IMR-90 (cell line): ENCODE results near the gene ADPRS. TPM values are rescaled to one million over a fixed set of nuclear protein-coding genes. Genes with fewer than 3 reads are reported as not detected.

Experiments used
- ATAC-seq: fragments of 200-7000 bp; cut with Tn5 transposase; 2 replicates; pipeline ENCODE4 v1.9.1; 2020; ENCODE audit warnings: low read depth, mild to moderate bottlenecking, moderate library complexity
- BruUV-seq: library from RNA; stranded (reverse); fragments of 400-500 nt; replicated peaks from 2 replicates; lab custom pipeline; 2021; lab: Mats Ljungman, UMichigan
- CTCF ChIA-PET: fragments of 300-600 bp; formaldehyde crosslinking; extraction: SDS; loops from one replicate; lab custom pipeline; 2021; ENCODE audit warnings: antibody characterized with exemption; lab: Yijun Ruan, JAX
- POLR2A ChIA-PET: fragments of 300-600 bp; sonication (Branson Sonifier 250); formaldehyde crosslinking; loops from one replicate; lab custom pipeline; 2022; ENCODE audit warnings: antibody characterized with exemption; ENCODE audit not compliant: unreplicated experiment; lab: Charles Lee
- DNase-seq: peaks from one replicate; pipeline ENCODE4 v3.0.0; 2013
- H2AFZ ChIP-seq: replicated peaks from 2 replicates; pipeline ENCODE3; 2013; ENCODE audit warnings: low read length, mild to moderate bottlenecking; ENCODE audit not compliant: poor library complexity
- H2AK5ac ChIP-seq: 2 replicates; pipeline ENCODE4 v1.6.1; 2013; ENCODE audit warnings: low read depth, low read length, inconsistent platforms
- H2AK9ac ChIP-seq: replicated peaks from 2 replicates; pipeline ENCODE3; 2013; ENCODE audit warnings: mild to moderate bottlenecking, low read depth, low read length, moderate library complexity; ENCODE audit not compliant: poor library complexity
- H2BK120ac ChIP-seq: 2 replicates; pipeline ENCODE4 v1.6.1; 2013; ENCODE audit warnings: low read depth, low read length, inconsistent platforms
- H2BK15ac ChIP-seq: 3 replicates; pipeline ENCODE4 v1.6.1; 2013; ENCODE audit warnings: low read depth, low read length, inconsistent platforms
- H2BK20ac ChIP-seq: 2 replicates; pipeline ENCODE4 v1.6.1; 2013; ENCODE audit warnings: low read depth, mild to moderate bottlenecking, inconsistent platforms, low read length, moderate library complexity
- H2BK5ac ChIP-seq: 2 replicates; pipeline ENCODE4 v1.6.1; 2013; ENCODE audit warnings: mild to moderate bottlenecking, low read depth, low read length, inconsistent platforms; ENCODE audit not compliant: poor library complexity, severe bottlenecking
- H3K14ac ChIP-seq: replicated peaks from 2 replicates; pipeline ENCODE4 v1.6.1; 2013; ENCODE audit warnings: low read depth, low read length, inconsistent platforms
- H3K18ac ChIP-seq: 2 replicates; pipeline ENCODE4 v1.6.1; 2013; ENCODE audit warnings: low read depth, low read length, control low read depth
- H3K23ac ChIP-seq: 2 replicates; pipeline ENCODE4 v1.6.1; 2013; ENCODE audit warnings: low read depth, low read length, inconsistent platforms
- H3K27ac ChIP-seq: 2 replicates; pipeline ENCODE4 v1.5.1; 2013; ENCODE audit warnings: mild to moderate bottlenecking, control low read depth, low read length; ENCODE audit not compliant: insufficient read depth
- H3K27me3 ChIP-seq: 2 replicates; pipeline ENCODE4 v1.6.1; 2013; ENCODE audit warnings: low read length; ENCODE audit not compliant: control insufficient read depth, insufficient read depth
- H3K36me3 ChIP-seq: 2 replicates; pipeline ENCODE4 v1.6.1; 2013; ENCODE audit warnings: low read length, mixed read lengths; ENCODE audit not compliant: control insufficient read depth, insufficient read depth
- H3K4ac ChIP-seq: 2 replicates; pipeline ENCODE4 v1.6.1; 2013; ENCODE audit warnings: low read depth, low read length, inconsistent platforms
- H3K4me1 ChIP-seq: 2 replicates; pipeline ENCODE4 v1.6.1; 2013; ENCODE audit warnings: low read length, mixed read lengths; ENCODE audit not compliant: control insufficient read depth, insufficient read depth
- H3K4me2 ChIP-seq: 2 replicates; pipeline ENCODE4 v1.6.1; 2013; ENCODE audit warnings: low read depth, mild to moderate bottlenecking, control low read depth, low read length, moderate library complexity
- H3K4me3 ChIP-seq: 2 replicates; pipeline ENCODE4 v1.5.1; 2013; ENCODE audit warnings: low read depth, mild to moderate bottlenecking, control low read depth, low read length, moderate library complexity; ENCODE audit not compliant: insufficient read depth
- H3K56ac ChIP-seq: 2 replicates; pipeline ENCODE4 v1.6.1; 2013; ENCODE audit warnings: low read length, inconsistent platforms; ENCODE audit not compliant: insufficient read depth; ENCODE audit errors: extremely low read depth
- H3K79me1 ChIP-seq, 2 experiments: 2 replicates each; pipeline ENCODE4 v1.6.1; 2013; ENCODE audit warnings: low read length in 2 of 2, inconsistent platforms in 1 of 2, low read depth in 1 of 2
- H3K9ac ChIP-seq: 2 replicates; pipeline ENCODE4 v1.6.1; 2013; ENCODE audit warnings: low read depth, low read length, control low read depth
- H3K9me1 ChIP-seq: 2 replicates; pipeline ENCODE4 v1.6.1; 2013; ENCODE audit warnings: low read length, inconsistent platforms; ENCODE audit not compliant: insufficient read depth
- H3K9me3 ChIP-seq: 2 replicates; pipeline ENCODE4 v1.6.1; 2013; ENCODE audit warnings: low read length; ENCODE audit not compliant: control insufficient read depth, insufficient read depth
- H4K20me1 ChIP-seq: 2 replicates; pipeline ENCODE4 v1.6.1; 2013; ENCODE audit warnings: low read length, inconsistent platforms; ENCODE audit not compliant: insufficient read depth
- H4K5ac ChIP-seq: 2 replicates; pipeline ENCODE4 v1.6.1; 2013; ENCODE audit warnings: mild to moderate bottlenecking, low read depth, low read length, control low read depth
- H4K8ac ChIP-seq, 2 experiments: 2 replicates each; pipeline ENCODE4 v1.6.1; 2013; ENCODE audit warnings: low read depth in 2 of 2, low read length in 2 of 2, control low read depth in 1 of 2, inconsistent platforms in 1 of 2
- H4K91ac ChIP-seq: 2 replicates; pipeline ENCODE4 v1.6.1; 2013; ENCODE audit warnings: low read depth, low read length, inconsistent platforms; ENCODE audit not compliant: insufficient read depth
- BHLHE40 ChIP-seq: fragments of 150-350 bp; IDR thresholded peaks from 2 replicates; pipeline ENCODE4 v1.6.1; 2016; ENCODE audit warnings: mild to moderate bottlenecking, low read depth, low read length
- CEBPB ChIP-seq: IDR thresholded peaks from 2 replicates; pipeline ENCODE4 v1.6.1; 2012; ENCODE audit warnings: low read depth, low read length, improper control_type of control experiment
- CHD1 ChIP-seq: IDR thresholded peaks from 2 replicates; pipeline ENCODE4 v1.6.1; 2012; ENCODE audit warnings: low read depth, low read length, improper control_type of control experiment
- FOS ChIP-seq: fragments of 150-350 bp; IDR thresholded peaks from 2 replicates; pipeline ENCODE4 v1.6.1; 2016; ENCODE audit warnings: low read depth, low read length
- MAFK ChIP-seq: IDR thresholded peaks from 2 replicates; pipeline ENCODE4 v1.6.1; 2012; ENCODE audit warnings: low read depth, low read length, improper control_type of control experiment
- MAZ ChIP-seq: IDR thresholded peaks from 2 replicates; pipeline ENCODE4 v1.6.1; 2012; ENCODE audit warnings: low read depth, mild to moderate bottlenecking, low read length, improper control_type of control experiment, moderate library complexity, borderline replicate concordance
- MXI1 ChIP-seq: IDR thresholded peaks from 2 replicates; pipeline ENCODE4 v1.6.1; 2012; ENCODE audit warnings: low read depth, mild to moderate bottlenecking, low read length, moderate library complexity, borderline replicate concordance
- NFE2L2 ChIP-seq: fragments of 150-350 bp; IDR thresholded peaks from 2 replicates; pipeline ENCODE4 v1.6.1; 2016; ENCODE audit warnings: low read depth, mild to moderate bottlenecking, low read length
- POLR2A ChIP-seq: IDR thresholded peaks from 2 replicates; pipeline ENCODE4 v1.6.1; 2012; ENCODE audit warnings: mild to moderate bottlenecking, low read depth, low read length
- RAD21 ChIP-seq: IDR thresholded peaks from 2 replicates; pipeline ENCODE4 v1.6.1; 2012; ENCODE audit warnings: low read length, improper control_type of control experiment
- RCOR1 ChIP-seq: IDR thresholded peaks from 2 replicates; pipeline ENCODE4 v1.6.1; 2012; ENCODE audit warnings: mild to moderate bottlenecking, low read length, improper control_type of control experiment; ENCODE audit not compliant: insufficient replicate concordance
- RFX5 ChIP-seq: IDR thresholded peaks from 2 replicates; pipeline ENCODE4 v1.8.0; 2012; ENCODE audit warnings: low read depth, mild to moderate bottlenecking, low read length, moderate library complexity
- SMC3 ChIP-seq: fragments of 150-350 bp; IDR thresholded peaks from 2 replicates; pipeline ENCODE4 v1.6.1; 2016; ENCODE audit warnings: low read depth, mild to moderate bottlenecking, antibody characterized with exemption, low read length, moderate library complexity
- WGBS, 2 experiments: methylation state at CpG; one replicate each; pipeline versions ENCODE4 v1.1.5 to v1.1.7; 2013; ENCODE audit warnings: missing lambda C conversion rate in 2 of 2; ENCODE audit not compliant: insufficient read length in 1 of 2; ENCODE audit errors: extremely low coverage in 2 of 2; 5-methylcytosine and 5-hydroxymethylcytosine counted together
- dilution Hi-C: fragments of 300-500 bp; cut with HindIII; formaldehyde crosslinking; loops from one replicate; pipeline ENCODE4 v1.14.3; 2018; ENCODE audit warnings: low sequenced_read_pairs; ENCODE audit not compliant: unreplicated experiment
- in situ Hi-C: fragments of 300-500 bp; cut with MboI; formaldehyde crosslinking; loops from 3 replicates; pipeline ENCODE4 v1.14.3; 2019; ENCODE audit warnings: low sequenced_read_pairs, inconsistent platforms, mixed read lengths
- intact Hi-C: fragments of 100-400 bp; cut with micrococcal nuclease; formaldehyde crosslinking; loops from 2 replicates; pipeline ENCODE4 v1.10.0; 2022
- polyA plus RNA-seq, 3 experiments: library from polyadenylated mRNA; depleted of rRNA; stranded (reverse); fragments of >200 nt; gene quantifications; 2 replicates each; pipeline ENCODE4 v1.2.3, GENCODE V29; 2012; ENCODE audit warnings: low replicate concordance in 1 of 3
- total RNA-seq: library from RNA; depleted of rRNA; stranded (reverse); fragments of >200 nt; gene quantifications from 2 replicates; pipeline ENCODE4 v1.2.3, GENCODE V29; 2012
- TF ChIP-seq, protein P1 (sequence below): conservative IDR thresholded peaks from 2 replicates; pipeline ENCODE4 v1.5.1; 2012; ENCODE audit warnings: mild to moderate bottlenecking, low read depth, low read length, improper control_type of control experiment
- TF ChIP-seq, protein P2 (sequence below): fragments of 150-350 bp; IDR thresholded peaks from 2 replicates; pipeline ENCODE4 v1.6.1; 2017; ENCODE audit warnings: mild to moderate bottlenecking, antibody characterized with exemption, low read length, low read depth
- TF ChIP-seq, protein P3 (sequence below): fragments of 150-350 bp; IDR thresholded peaks from 2 replicates; pipeline ENCODE4 v1.6.1; 2016; ENCODE audit warnings: low read depth, mild to moderate bottlenecking, low read length, moderate library complexity, borderline replicate concordance

The ADPRS gene
- total and polyA plus RNA-seq, 2 of the 4 experiments (the other 2 are of a cell fraction) = 31.0 to 37.2 TPM

DNA sequence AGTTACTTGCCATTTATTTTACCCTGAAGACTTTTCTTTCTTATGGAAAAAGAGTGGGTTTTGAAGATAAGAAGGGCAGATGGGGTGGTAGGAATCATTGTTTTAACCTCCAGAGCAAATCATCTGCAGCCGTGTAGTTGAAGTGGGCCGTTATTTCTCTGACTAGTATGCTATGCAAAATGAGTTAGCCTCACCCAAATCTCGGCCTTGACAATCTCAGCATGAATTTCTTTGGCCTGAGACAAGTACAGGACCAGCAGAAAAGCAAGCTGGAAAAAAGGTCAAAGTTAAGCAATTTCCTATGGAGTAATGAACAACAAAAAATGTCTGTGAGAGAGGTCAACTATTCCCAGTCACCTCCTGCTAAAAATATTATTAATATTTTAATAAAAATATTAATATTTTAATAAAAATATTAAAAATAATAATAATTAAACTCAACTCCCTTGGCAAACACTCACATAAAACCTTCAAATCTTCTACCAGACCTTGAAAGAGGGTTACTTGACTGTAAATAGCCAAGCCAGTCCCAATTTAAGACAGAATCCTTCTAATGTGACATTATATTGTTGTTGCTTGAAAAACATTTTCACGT is 11.6 kb upstream of the ADPRS start:
- Histone ChIP-seq H3K4ac (no peak overlapping the region), H3K14ac (no peak overlapping the region), H4K20me1 (no peaks in the 10 kb centered on the region), H4K5ac (no peak overlapping the region), H2BK20ac (no peak overlapping the region), H3K9me1 (no peaks in the 10 kb centered on the region), H3K23ac (no peak overlapping the region), H2AK5ac (no peak overlapping the region), H3K18ac (no peak overlapping the region), H3K9me3 (no peaks in the 10 kb centered on the region), H3K4me2 (no peak overlapping the region), H3K79me1 (no peaks in the 10 kb centered on the region), H3K9ac (no peak overlapping the region), H3K27me3 (no peaks in the 10 kb centered on the region; the same call in 1 of the 2 replicates), H3K4me3 (no peak overlapping the region), H4K91ac (no peak overlapping the region), H4K8ac (no peak overlapping the region), H3K27ac (no peak overlapping the region), H3K36me3 (no peaks in the 10 kb centered on the region), H2BK120ac (no peak overlapping the region), H2AFZ (no peak overlapping the region), H2AK9ac (no peak overlapping the region), H3K4me1 (no peaks in the 10 kb centered on the region), H2BK5ac (no peak overlapping the region), H2BK15ac (no peak overlapping the region), H3K56ac (no peak overlapping the region)
- dilution Hi-C loops = no loop called here
- no peak for DNase-seq
- ATAC-seq = no peak
- TF ChIP-seq CHD1 (no peak), SMC3 (no peak), MAFK (no peak), RCOR1 (no peak), CEBPB (no peak), NFE2L2 (no peak), RAD21 (no peak), BHLHE40 (no peak), MXI1 (no peak), RFX5 (no peak), POLR2A (no peak), MAZ (no peak), FOS (no peak)
- TF ChIP-seq, protein P1, sequence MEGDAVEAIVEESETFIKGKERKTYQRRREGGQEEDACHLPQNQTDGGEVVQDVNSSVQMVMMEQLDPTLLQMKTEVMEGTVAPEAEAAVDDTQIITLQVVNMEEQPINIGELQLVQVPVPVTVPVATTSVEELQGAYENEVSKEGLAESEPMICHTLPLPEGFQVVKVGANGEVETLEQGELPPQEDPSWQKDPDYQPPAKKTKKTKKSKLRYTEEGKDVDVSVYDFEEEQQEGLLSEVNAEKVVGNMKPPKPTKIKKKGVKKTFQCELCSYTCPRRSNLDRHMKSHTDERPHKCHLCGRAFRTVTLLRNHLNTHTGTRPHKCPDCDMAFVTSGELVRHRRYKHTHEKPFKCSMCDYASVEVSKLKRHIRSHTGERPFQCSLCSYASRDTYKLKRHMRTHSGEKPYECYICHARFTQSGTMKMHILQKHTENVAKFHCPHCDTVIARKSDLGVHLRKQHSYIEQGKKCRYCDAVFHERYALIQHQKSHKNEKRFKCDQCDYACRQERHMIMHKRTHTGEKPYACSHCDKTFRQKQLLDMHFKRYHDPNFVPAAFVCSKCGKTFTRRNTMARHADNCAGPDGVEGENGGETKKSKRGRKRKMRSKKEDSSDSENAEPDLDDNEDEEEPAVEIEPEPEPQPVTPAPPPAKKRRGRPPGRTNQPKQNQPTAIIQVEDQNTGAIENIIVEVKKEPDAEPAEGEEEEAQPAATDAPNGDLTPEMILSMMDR = no peak
- TF ChIP-seq, protein P2, sequence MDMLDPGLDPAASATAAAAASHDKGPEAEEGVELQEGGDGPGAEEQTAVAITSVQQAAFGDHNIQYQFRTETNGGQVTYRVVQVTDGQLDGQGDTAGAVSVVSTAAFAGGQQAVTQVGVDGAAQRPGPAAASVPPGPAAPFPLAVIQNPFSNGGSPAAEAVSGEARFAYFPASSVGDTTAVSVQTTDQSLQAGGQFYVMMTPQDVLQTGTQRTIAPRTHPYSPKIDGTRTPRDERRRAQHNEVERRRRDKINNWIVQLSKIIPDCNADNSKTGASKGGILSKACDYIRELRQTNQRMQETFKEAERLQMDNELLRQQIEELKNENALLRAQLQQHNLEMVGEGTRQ = no peak
- TF ChIP-seq, protein P3, sequence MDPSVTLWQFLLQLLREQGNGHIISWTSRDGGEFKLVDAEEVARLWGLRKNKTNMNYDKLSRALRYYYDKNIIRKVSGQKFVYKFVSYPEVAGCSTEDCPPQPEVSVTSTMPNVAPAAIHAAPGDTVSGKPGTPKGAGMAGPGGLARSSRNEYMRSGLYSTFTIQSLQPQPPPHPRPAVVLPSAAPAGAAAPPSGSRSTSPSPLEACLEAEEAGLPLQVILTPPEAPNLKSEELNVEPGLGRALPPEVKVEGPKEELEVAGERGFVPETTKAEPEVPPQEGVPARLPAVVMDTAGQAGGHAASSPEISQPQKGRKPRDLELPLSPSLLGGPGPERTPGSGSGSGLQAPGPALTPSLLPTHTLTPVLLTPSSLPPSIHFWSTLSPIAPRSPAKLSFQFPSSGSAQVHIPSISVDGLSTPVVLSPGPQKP = no peak
- intact Hi-C loops = no loop called here
- 40% methylated on average over 1 of the region's 4 CpGs; no CpG with 5 or more reads in 1 of the 2 experiments for WGBS, 2 experiments
- no TSS peak for BruUV-seq
- ChIA-PET CTCF (no interaction called here), POLR2A (no interaction called here)
- in situ Hi-C loops = no loop called here
